Vagina (tissue), 2 donors: ENCODE measurements around the gene CCDC92B. TPM values are rescaled to one million over a fixed set of nuclear protein-coding genes. Genes with fewer than 3 reads are reported as not detected.

Experiments used
- DNase-seq, 2 donors: peaks; one replicate each; pipeline ENCODE4 v3.0.0-alpha.2; 2017; ENCODE audit errors: extremely low spot score in 2 of 2
- H3K27ac ChIP-seq: fragments of 200-600 bp; sonication (generic); one replicate; pipeline ENCODE4 v1.5.1; 2019
- H3K27me3 ChIP-seq: fragments of 200-600 bp; sonication (generic); one replicate; pipeline ENCODE4 v1.5.1; 2019
- H3K36me3 ChIP-seq, 2 donors: fragments of 200-600 bp; sonication (generic); one replicate each; pipeline ENCODE4 v1.5.1; 2017 to 2019
- H3K4me1 ChIP-seq: fragments of 200-600 bp; sonication (generic); one replicate; pipeline ENCODE4 v1.5.1; 2019
- H3K4me3 ChIP-seq, 2 donors: fragments of 200-600 bp; sonication (generic); 1 replicate in 1 of 2; 2 replicates in 1 of 2; pipeline ENCODE4 v1.5.1; 2016 to 2019
- H3K9me3 ChIP-seq: fragments of 200-600 bp; sonication (generic); one replicate; pipeline ENCODE4 v1.5.1; 2019
- CTCF ChIP-seq, 3 experiments: fragments of 450-650 bp in 2 of 3; fragments of 200-600 bp in 1 of 3; sonication (generic) in 1 of 3; IDR thresholded peaks; one replicate each; pipeline ENCODE4 v1.5.1; 2017 to 2019; ENCODE audit warnings: antibody characterized with exemption in 3 of 3, mild to moderate bottlenecking in 2 of 3, moderate library complexity in 2 of 3
- POLR2A ChIP-seq, 2 donors: fragments of 450-650 bp; IDR thresholded peaks; one replicate each; pipeline ENCODE4 v1.6.1; 2017; ENCODE audit warnings: antibody characterized with exemption in 2 of 2, mild to moderate bottlenecking in 2 of 2, moderate library complexity in 2 of 2
- POLR2AphosphoS5 ChIP-seq, 2 donors: sonication (generic); formaldehyde crosslinking; IDR thresholded peaks; one replicate each; pipeline ENCODE4 v1.9.0; 2017; ENCODE audit warnings: antibody characterized with exemption in 2 of 2, mild to moderate bottlenecking in 2 of 2, low read depth in 1 of 2; ENCODE audit not compliant: insufficient read depth in 1 of 2
- intact Hi-C: fragments of 100-400 bp; cut with DNase I; formaldehyde crosslinking; loops from one replicate; pipeline ENCODE4 v1.15.1; 2023
- total RNA-seq: library from RNA; depleted of rRNA; stranded (reverse); fragments of >200 nt; gene quantifications from one replicate; pipeline ENCODE4 v1.2.3, GENCODE V29; 2016

CCDC92B gene
- total RNA-seq, 1 donor from 2014 or later: 0.25 TPM

GRCh38 chr17:2704890-2705248 lies 44.6 kb downstream of the CCDC92B start:
- no peak overlapping the region for H3K27ac ChIP-seq
- intact Hi-C loops: no loop called here
- peaks cover 0 to 40% of the 10 kb centered on the region in 2 donors for H3K36me3 ChIP-seq
- TF ChIP-seq POLR2A (IDR thresholded peaks at IDR 0.05) (no peak), POLR2AphosphoS5 (IDR thresholded peaks at IDR 0.05; ENCODE audit: insufficient read depth in 1 of 2, low read depth in 1 of 2) (no peak), CTCF (IDR thresholded peaks at IDR 0.05) (no peak)
- peaks cover 37% of the 10 kb centered on the region for H3K4me1 ChIP-seq
- no peaks in the 10 kb centered on the region for H3K9me3 ChIP-seq
- no peak for DNase-seq
- no peaks in the 10 kb centered on the region for H3K27me3 ChIP-seq
- no peak overlapping the region for H3K4me3 ChIP-seq

GRCh38 chr17:2704031-2704889 lies 45.2 kb downstream of the CCDC92B start:
- intact Hi-C loops: no loop called here
- DNase-seq: no peak
- Histone ChIP-seq H3K9me3 (no peaks in the 10 kb centered on the region), H3K4me3 (no peak overlapping the region), H3K36me3 (peaks cover 0 to 42% of the 10 kb centered on the region in 2 donors), H3K27me3 (no peaks in the 10 kb centered on the region), H3K27ac (no peak overlapping the region), H3K4me1 (peaks cover 31% of the 10 kb centered on the region)
- TF ChIP-seq POLR2AphosphoS5 (IDR thresholded peaks at IDR 0.05; ENCODE audit: insufficient read depth in 1 of 2, low read depth in 1 of 2): no peak
- TF ChIP-seq CTCF (IDR thresholded peaks at IDR 0.05): no peak
- no peak for TF ChIP-seq POLR2A (IDR thresholded peaks at IDR 0.05)

GRCh38 chr17:2703606-2704005 lies 45.8 kb downstream of the CCDC92B start:
- H3K9me3 ChIP-seq: no peaks in the 10 kb centered on the region
- no peaks in the 10 kb centered on the region for H3K27me3 ChIP-seq
- intact Hi-C loops: no loop called here
- peaks cover 24% of the 10 kb centered on the region for H3K4me1 ChIP-seq
- H3K36me3 ChIP-seq: peaks cover 0 to 48% of the 10 kb centered on the region in 2 donors
- H3K27ac ChIP-seq: no peak overlapping the region
- DNase-seq: no peak
- H3K4me3 ChIP-seq: no peak overlapping the region
- TF ChIP-seq CTCF (IDR thresholded peaks at IDR 0.05) (no peak), POLR2AphosphoS5 (IDR thresholded peaks at IDR 0.05; ENCODE audit: insufficient read depth in 1 of 2, low read depth in 1 of 2) (no peak), POLR2A (IDR thresholded peaks at IDR 0.05) (no peak)

- Histone ChIP-seq H3K4me3 (no peak overlapping the region), H3K27me3 (no peaks in the 10 kb centered on the region), H3K9me3 (no peaks in the 10 kb centered on the region), H3K36me3 (peaks cover 0 to 52% of the 10 kb centered on the region in 2 donors), H3K27ac (no peak overlapping the region), H3K4me1 (peaks cover 20% of the 10 kb centered on the region)
- no peak for DNase-seq
- intact Hi-C loops: no loop called here
- TF ChIP-seq POLR2A (IDR thresholded peaks at IDR 0.05) (no peak), POLR2AphosphoS5 (IDR thresholded peaks at IDR 0.05; ENCODE audit: insufficient read depth in 1 of 2, low read depth in 1 of 2) (no peak), CTCF (IDR thresholded peaks at IDR 0.05) (no peak)
Measured at GRCh38 chr17:2703181-2703580, 46.3 kb downstream of the CCDC92B start.
